Uterus (tissue), 2 donors: Measurements from ENCODE around the gene KLF11.

ENCODE experiments used
- CTCF ChIP-seq, 4 experiments: fragments of 200-600 bp in 2 of 4; fragments of 450-650 bp in 2 of 4; sonication (generic) in 2 of 4; IDR thresholded peaks; one replicate each; pipeline ENCODE4 v1.5.1; 2016 to 2019; ENCODE audit warnings: antibody characterized with exemption in 4 of 4, mild to moderate bottlenecking in 2 of 4, moderate library complexity in 1 of 4
- POLR2A ChIP-seq, 2 donors: fragments of 450-650 bp; IDR thresholded peaks; one replicate each; pipeline ENCODE4 v1.6.1; 2016; ENCODE audit warnings: antibody characterized with exemption in 2 of 2, mild to moderate bottlenecking in 1 of 2, moderate library complexity in 1 of 2

- no peak for TF ChIP-seq CTCF (IDR thresholded peaks at IDR 0.05)
- TF ChIP-seq POLR2A (IDR thresholded peaks at IDR 0.05), result no peak
Observed at GRCh38 chr2:10054976-10055375, 11.6 kb downstream of the KLF11 start.
